Chondrocyte (in vitro differentiated cells): ENCODE measurements around the gene HRH2. TPM values are rescaled to one million over a fixed set of nuclear protein-coding genes. Genes with fewer than 3 reads are reported as not detected.

Source experiments
- DNase-seq: peaks from one replicate; pipeline ENCODE4 v3.0.0; 2021; ENCODE audit warnings: mixed read lengths, low spot score
- H3K27ac Mint-ChIP-seq: one replicate; pipeline ENCODE4 v1.8.0; 2021; ENCODE audit warnings: mild to moderate bottlenecking, moderate library complexity, mixed read lengths; ENCODE audit not compliant: unreplicated experiment
- H3K27me3 Mint-ChIP-seq: 2 replicates; pipeline ENCODE4 v1.8.0; 2021; ENCODE audit warnings: low read depth, mixed read lengths
- H3K36me3 Mint-ChIP-seq: 2 replicates; pipeline ENCODE4 v1.8.0; 2021; ENCODE audit warnings: low read depth, mixed read lengths
- H3K4me1 Mint-ChIP-seq: 2 replicates; pipeline ENCODE4 v1.8.0; 2021; ENCODE audit warnings: low read depth, mild to moderate bottlenecking, mixed read lengths
- H3K4me3 Mint-ChIP-seq: one replicate; pipeline ENCODE4 v1.8.0; 2021; ENCODE audit warnings: mild to moderate bottlenecking, moderate library complexity, mixed read lengths; ENCODE audit not compliant: unreplicated experiment
- H3K9me3 Mint-ChIP-seq: 2 replicates; pipeline ENCODE4 v1.8.0; 2021; ENCODE audit warnings: low read depth, mixed read lengths
- total RNA-seq: library from RNA; stranded (reverse); gene quantifications from 3 replicates; pipeline ENCODE4 v1.2.1, GENCODE V29; 2021
- TF ChIP-seq, protein P1 (sequence below): fragments of 200-600 bp; sonication (generic); IDR thresholded peaks from 2 replicates; pipeline ENCODE4 v1.5.0; 2021; ENCODE audit warnings: antibody characterized with exemption, mild to moderate bottlenecking, moderate library complexity

Gene HRH2
- total RNA-seq, 1 donor from 2014 or later = 0.30 TPM

DNA sequence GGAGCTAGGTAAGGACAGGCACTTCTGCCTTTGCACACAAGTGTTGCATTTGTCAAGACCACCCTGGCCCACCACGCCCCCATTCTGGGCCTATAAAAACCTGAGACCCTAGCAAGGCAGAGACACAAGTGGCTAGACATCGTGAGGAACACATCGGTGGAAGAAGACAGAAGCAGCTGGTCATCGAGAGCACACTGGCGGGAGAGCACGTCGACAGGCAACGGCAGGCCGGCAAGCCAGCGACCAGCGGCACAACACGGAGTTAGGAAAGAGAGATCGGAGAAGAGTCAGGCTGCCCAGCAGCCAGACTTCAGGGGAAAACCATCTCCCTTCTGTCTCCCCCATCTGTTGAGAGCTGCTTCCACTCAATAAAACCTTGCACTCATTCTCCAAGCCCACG lies 76.1 kb downstream of the HRH2 start:
- H3K4me3 Mint-ChIP-seq = no peak overlapping the region
- peaks cover 48% of the 10 kb centered on the region for H3K27me3 Mint-ChIP-seq

DNA sequence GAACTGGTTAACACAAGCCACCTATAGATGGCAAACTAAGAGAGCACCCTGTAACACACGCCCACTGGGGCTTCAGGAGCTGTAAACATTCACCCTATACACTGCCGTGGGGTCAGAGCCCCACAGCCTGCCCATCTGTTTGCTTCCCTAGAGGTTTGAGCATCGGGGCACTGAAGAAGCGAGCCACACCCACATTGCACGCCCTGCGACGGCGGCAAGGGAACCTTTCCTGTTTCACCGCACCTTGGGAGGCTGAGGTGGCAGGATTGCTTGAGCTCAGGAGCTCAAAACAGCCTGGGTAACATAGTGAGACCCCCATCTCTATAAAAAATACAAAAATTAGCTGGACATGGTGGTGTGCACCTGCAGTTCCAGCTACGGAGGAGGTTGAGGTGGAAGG lies 76.6 kb downstream of the HRH2 start:
- Mint-ChIP-seq H3K27me3 (peaks cover 50% of the 10 kb centered on the region), H3K4me1 (peaks cover 4% of the 10 kb centered on the region), H3K4me3 (no peak overlapping the region)

More for the DNA sequence above, 76.1 kb downstream of the HRH2 start:
- H3K4me1 Mint-ChIP-seq = peaks cover 7% of the 10 kb centered on the region
- H3K27ac Mint-ChIP-seq = no peak overlapping the region
- H3K36me3 Mint-ChIP-seq = no peaks in the 10 kb centered on the region
- no peak for DNase-seq
- TF ChIP-seq, protein P1, sequence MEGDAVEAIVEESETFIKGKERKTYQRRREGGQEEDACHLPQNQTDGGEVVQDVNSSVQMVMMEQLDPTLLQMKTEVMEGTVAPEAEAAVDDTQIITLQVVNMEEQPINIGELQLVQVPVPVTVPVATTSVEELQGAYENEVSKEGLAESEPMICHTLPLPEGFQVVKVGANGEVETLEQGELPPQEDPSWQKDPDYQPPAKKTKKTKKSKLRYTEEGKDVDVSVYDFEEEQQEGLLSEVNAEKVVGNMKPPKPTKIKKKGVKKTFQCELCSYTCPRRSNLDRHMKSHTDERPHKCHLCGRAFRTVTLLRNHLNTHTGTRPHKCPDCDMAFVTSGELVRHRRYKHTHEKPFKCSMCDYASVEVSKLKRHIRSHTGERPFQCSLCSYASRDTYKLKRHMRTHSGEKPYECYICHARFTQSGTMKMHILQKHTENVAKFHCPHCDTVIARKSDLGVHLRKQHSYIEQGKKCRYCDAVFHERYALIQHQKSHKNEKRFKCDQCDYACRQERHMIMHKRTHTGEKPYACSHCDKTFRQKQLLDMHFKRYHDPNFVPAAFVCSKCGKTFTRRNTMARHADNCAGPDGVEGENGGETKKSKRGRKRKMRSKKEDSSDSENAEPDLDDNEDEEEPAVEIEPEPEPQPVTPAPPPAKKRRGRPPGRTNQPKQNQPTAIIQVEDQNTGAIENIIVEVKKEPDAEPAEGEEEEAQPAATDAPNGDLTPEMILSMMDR = no peak
- peaks cover 10% of the 10 kb centered on the region for H3K9me3 Mint-ChIP-seq

DNA sequence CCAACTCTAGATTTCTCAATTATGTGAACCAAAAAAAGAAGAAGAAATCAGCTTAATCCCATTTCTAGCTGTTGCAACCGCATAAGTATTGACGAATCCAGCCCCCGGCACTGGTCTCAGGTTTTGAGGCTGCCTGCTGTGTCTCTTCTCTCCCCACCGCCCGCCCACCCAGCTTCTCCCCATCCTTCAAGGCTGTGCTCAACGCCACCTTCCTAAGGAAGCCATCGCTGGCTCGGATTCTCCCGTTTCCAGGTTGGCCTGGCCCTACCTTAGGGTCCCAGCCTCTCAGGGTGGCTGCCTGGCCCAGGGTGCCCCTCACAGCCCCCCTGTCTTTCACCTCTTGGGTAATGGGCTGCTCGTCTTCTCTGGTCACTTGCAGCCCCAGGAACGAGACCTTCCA lies 77.8 kb downstream of the HRH2 start:
- DNase-seq = no peak
- TF ChIP-seq, protein P1 = no peak
- H3K27me3 Mint-ChIP-seq = peaks cover 56% of the 10 kb centered on the region
- H3K4me1 Mint-ChIP-seq = no peaks in the 10 kb centered on the region
- H3K9me3 Mint-ChIP-seq = peaks cover 10% of the 10 kb centered on the region
- no peak overlapping the region for H3K4me3 Mint-ChIP-seq
- no peak overlapping the region for H3K27ac Mint-ChIP-seq
- no peaks in the 10 kb centered on the region for H3K36me3 Mint-ChIP-seq

More for the DNA sequence above, 76.6 kb downstream of the HRH2 start:
- Mint-ChIP-seq H3K36me3 (no peaks in the 10 kb centered on the region), H3K9me3 (peaks cover 10% of the 10 kb centered on the region), H3K27ac (no peak overlapping the region)
- no peak for DNase-seq
- TF ChIP-seq, protein P1 = no peak

DNA sequence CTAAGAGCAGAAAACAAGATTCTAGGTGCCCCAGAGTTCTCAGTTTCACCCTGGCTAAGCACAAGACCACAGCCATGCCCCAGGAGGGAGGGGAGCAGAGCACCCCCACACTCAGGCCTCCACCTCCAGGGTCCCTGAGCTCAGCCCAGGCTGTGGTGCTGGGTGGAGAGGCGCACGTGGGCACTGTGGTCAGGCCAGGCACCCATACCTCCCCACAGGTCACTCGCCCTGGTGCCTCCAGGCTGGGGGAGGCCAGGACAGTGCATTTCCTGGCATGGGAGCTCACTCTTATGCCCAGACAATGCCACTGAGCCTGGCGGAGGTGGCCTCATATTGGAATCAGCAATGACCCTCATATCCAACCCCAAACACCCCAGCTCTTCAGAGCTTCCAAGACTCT lies 78.8 kb downstream of the HRH2 start:
- Mint-ChIP-seq H3K27me3 (peaks cover 52% of the 10 kb centered on the region), H3K4me1 (no peaks in the 10 kb centered on the region), H3K9me3 (peaks cover 10% of the 10 kb centered on the region), H3K4me3 (no peak overlapping the region), H3K27ac (no peak overlapping the region), H3K36me3 (no peaks in the 10 kb centered on the region)
- TF ChIP-seq, protein P1 = no peak
- DNase-seq = no peak

- Mint-ChIP-seq H3K4me1 (no peaks in the 10 kb centered on the region), H3K27me3 (peaks cover 50% of the 10 kb centered on the region), H3K9me3 (peaks cover 10% of the 10 kb centered on the region), H3K4me3 (no peak overlapping the region), H3K36me3 (no peaks in the 10 kb centered on the region), H3K27ac (no peak overlapping the region)
- TF ChIP-seq, protein P1 = no peak
- no peak for DNase-seq
These were observed 79.6 kb downstream of the HRH2 start for GRCh38 chr5:175737481-175737880.
